Mucosa of stomach (tissue), 1 donor: Measurements from ENCODE around the gene GNG2.

Experiments used
- H3K27me3 ChIP-seq: one replicate; pipeline ENCODE4 v1.7.0; 2013; ENCODE audit warnings: mild to moderate bottlenecking, low read length; ENCODE audit not compliant: control insufficient read depth, insufficient read depth
- H3K36me3 ChIP-seq: one replicate; pipeline ENCODE4 v1.7.0; 2013; ENCODE audit warnings: low read length; ENCODE audit not compliant: control insufficient read depth, insufficient read depth
- H3K4me1 ChIP-seq: one replicate; pipeline ENCODE4 v1.7.0; 2013; ENCODE audit warnings: mild to moderate bottlenecking, low read length; ENCODE audit not compliant: control insufficient read depth, insufficient read depth
- H3K4me3 ChIP-seq: one replicate; pipeline ENCODE4 v1.7.0; 2013; ENCODE audit warnings: low read length
- H3K9ac ChIP-seq: one replicate; pipeline ENCODE4 v1.7.0; 2013; ENCODE audit warnings: mild to moderate bottlenecking, low read length, moderate library complexity
- H3K9me3 ChIP-seq: one replicate; pipeline ENCODE4 v1.7.0; 2013; ENCODE audit warnings: mild to moderate bottlenecking, low read length, moderate library complexity; ENCODE audit not compliant: control insufficient read depth
- donor health status: Pancreatic carcinoma.

GNG2 gene

GRCh38 chr14:51931308-51931707 is 70.9 kb downstream of the GNG2 start:
- Histone ChIP-seq H3K36me3 (no peaks in the 10 kb centered on the region), H3K9ac (no peak overlapping the region), H3K27me3 (no peaks in the 10 kb centered on the region), H3K9me3 (no peaks in the 10 kb centered on the region), H3K4me1 (no peaks in the 10 kb centered on the region), H3K4me3 (no peak overlapping the region)

GRCh38 chr14:51933191-51933590 is 72.8 kb downstream of the GNG2 start:
- Histone ChIP-seq H3K9ac (no peak overlapping the region), H3K4me3 (no peak overlapping the region)

GRCh38 chr14:51938137-51938536 is 77.7 kb downstream of the GNG2 start:
- H3K4me3 ChIP-seq, result no peak overlapping the region
- H3K27me3 ChIP-seq, result no peaks in the 10 kb centered on the region
- H3K36me3 ChIP-seq, result no peaks in the 10 kb centered on the region
- H3K9ac ChIP-seq, result no peak overlapping the region
- H3K9me3 ChIP-seq, result no peaks in the 10 kb centered on the region
- H3K4me1 ChIP-seq, result no peaks in the 10 kb centered on the region

More at GRCh38 chr14:51933191-51933590, 72.8 kb downstream of the GNG2 start:
- H3K27me3 ChIP-seq, result no peaks in the 10 kb centered on the region
- H3K4me1 ChIP-seq, result no peaks in the 10 kb centered on the region
- no peaks in the 10 kb centered on the region for H3K9me3 ChIP-seq
- no peaks in the 10 kb centered on the region for H3K36me3 ChIP-seq

GRCh38 chr14:51938821-51939220 is 78.4 kb downstream of the GNG2 start:
- Histone ChIP-seq H3K4me3 (no peak overlapping the region), H3K27me3 (no peaks in the 10 kb centered on the region), H3K4me1 (no peaks in the 10 kb centered on the region), H3K36me3 (no peaks in the 10 kb centered on the region), H3K9ac (no peak overlapping the region), H3K9me3 (no peaks in the 10 kb centered on the region)

GRCh38 chr14:51939226-51939625 is 78.8 kb downstream of the GNG2 start:
- no peaks in the 10 kb centered on the region for H3K9me3 ChIP-seq
- H3K36me3 ChIP-seq, result no peaks in the 10 kb centered on the region
- H3K4me3 ChIP-seq, result no peak overlapping the region
- no peaks in the 10 kb centered on the region for H3K27me3 ChIP-seq
- H3K4me1 ChIP-seq, result no peaks in the 10 kb centered on the region
- no peak overlapping the region for H3K9ac ChIP-seq

GRCh38 chr14:51939755-51940301 is 79.4 kb downstream of the GNG2 start:
- H3K9me3 ChIP-seq, result no peaks in the 10 kb centered on the region
- no peaks in the 10 kb centered on the region for H3K4me1 ChIP-seq
- H3K36me3 ChIP-seq, result no peaks in the 10 kb centered on the region
- H3K4me3 ChIP-seq, result no peak overlapping the region
- H3K27me3 ChIP-seq, result no peaks in the 10 kb centered on the region
- no peak overlapping the region for H3K9ac ChIP-seq

GRCh38 chr14:51942971-51943370 is 82.6 kb downstream of the GNG2 start:
- Histone ChIP-seq H3K9ac (no peak overlapping the region), H3K9me3 (no peaks in the 10 kb centered on the region), H3K36me3 (no peaks in the 10 kb centered on the region), H3K4me1 (no peaks in the 10 kb centered on the region), H3K27me3 (no peaks in the 10 kb centered on the region), H3K4me3 (no peak overlapping the region)

- Histone ChIP-seq H3K9me3 (no peaks in the 10 kb centered on the region), H3K27me3 (no peaks in the 10 kb centered on the region), H3K4me3 (no peak overlapping the region), H3K36me3 (no peaks in the 10 kb centered on the region), H3K4me1 (no peaks in the 10 kb centered on the region), H3K9ac (no peak overlapping the region)
Observed at GRCh38 chr14:51950007-51950406, 89.6 kb downstream of the GNG2 start.

GRCh38 chr14:51951656-51952055 is 91.2 kb downstream of the GNG2 start:
- Histone ChIP-seq H3K4me3 (no peak overlapping the region), H3K27me3 (no peaks in the 10 kb centered on the region), H3K9me3 (no peaks in the 10 kb centered on the region), H3K36me3 (no peaks in the 10 kb centered on the region), H3K4me1 (no peaks in the 10 kb centered on the region), H3K9ac (no peak overlapping the region)

- Histone ChIP-seq H3K9ac (no peak overlapping the region), H3K27me3 (no peaks in the 10 kb centered on the region), H3K4me3 (no peak overlapping the region), H3K4me1 (no peaks in the 10 kb centered on the region), H3K9me3 (no peaks in the 10 kb centered on the region), H3K36me3 (no peaks in the 10 kb centered on the region)
Observed at GRCh38 chr14:51954031-51954430, 93.6 kb downstream of the GNG2 start.

- Histone ChIP-seq H3K4me1 (no peaks in the 10 kb centered on the region), H3K9me3 (no peaks in the 10 kb centered on the region), H3K4me3 (no peak overlapping the region), H3K27me3 (no peaks in the 10 kb centered on the region), H3K9ac (no peak overlapping the region), H3K36me3 (no peaks in the 10 kb centered on the region)
Observed at GRCh38 chr14:51954657-51955056, 94.2 kb downstream of the GNG2 start.

GRCh38 chr14:51957950-51958349 is 97.5 kb downstream of the GNG2 start:
- Histone ChIP-seq H3K4me1 (no peaks in the 10 kb centered on the region), H3K4me3 (no peak overlapping the region), H3K36me3 (no peaks in the 10 kb centered on the region), H3K27me3 (no peaks in the 10 kb centered on the region), H3K9ac (no peak overlapping the region), H3K9me3 (no peaks in the 10 kb centered on the region)

- Histone ChIP-seq H3K9ac (no peak overlapping the region), H3K9me3 (no peaks in the 10 kb centered on the region), H3K27me3 (no peaks in the 10 kb centered on the region), H3K36me3 (no peaks in the 10 kb centered on the region), H3K4me3 (no peak overlapping the region), H3K4me1 (no peaks in the 10 kb centered on the region)
Observed at GRCh38 chr14:51959928-51960327, 99.5 kb downstream of the GNG2 start.
